HepG2 (cell line): Measurements from ENCODE around the gene SYTL1. TPM values are rescaled to one million over a fixed set of nuclear protein-coding genes. Genes with fewer than 3 reads are reported as not detected.
A peak's percentile ranks its signal among the peaks of the same experiment; 100 is the strongest.

Experiments used
- ATAC-seq: fragments of 200-7000 bp; cut with Tn5 transposase; 3 replicates; pipeline ENCODE4 v1.9.1; 2020; ENCODE audit warnings: mild to moderate bottlenecking, moderate library complexity
- Bru-seq: library from RNA; stranded (reverse); fragments of 400-500 nt; gene quantifications from one replicate; lab custom pipeline; 2021; lab: Mats Ljungman, UMichigan
- BruChase-seq, 2 experiments: library from RNA; stranded (reverse); fragments of 400-500 nt; gene quantifications; one replicate each; lab custom pipeline; 2021; lab: Mats Ljungman, UMichigan
- BruUV-seq: library from RNA; stranded (reverse); fragments of 400-500 nt; replicated peaks from 2 replicates; lab custom pipeline; 2021; lab: Mats Ljungman, UMichigan
- CTCF ChIA-PET: fragments of 300-600 bp; formaldehyde crosslinking; extraction: SDS; loops from one replicate; lab custom pipeline; 2021; ENCODE audit warnings: low total read pairs, inconsistent platforms, low intra/inter-chr PET ratio; lab: Yijun Ruan, JAX
- POLR2A ChIA-PET: fragments of 350-600 bp; sonication (Branson Sonifier 250); formaldehyde crosslinking; loops from one replicate; lab custom pipeline; 2020; ENCODE audit warnings: antibody characterized with exemption, inconsistent platforms; lab: Yijun Ruan, JAX
- DNase-seq: peaks from one replicate; pipeline ENCODE4 v3.0.0-alpha.2; 2015; ENCODE audit warnings: low spot score
- FAIRE-seq: peaks from 3 replicates; lab custom pipeline; 2011; peaks lifted over from hg19 to GRCh38; lab: Jason Lieb, UNC
- H2AFZ ChIP-seq: one replicate; pipeline ENCODE4 v1.6.1; 2011; ENCODE audit warnings: low read length, inconsistent platforms
- H3K27ac ChIP-seq: fragments of 300-600 bp; 3 replicates; pipeline ENCODE4 v1.8.0; 2011; ENCODE audit warnings: mixed run types, mild to moderate bottlenecking, mixed read lengths, low read length, inconsistent platforms; ENCODE audit not compliant: insufficient read depth; ENCODE audit errors: extremely low read length
- H3K27me3 ChIP-seq, 2 experiments: fragments of 200-600 bp in 1 of 2; 2 replicates in 1 of 2; 3 replicates in 1 of 2; pipeline versions ENCODE4 v1.6.0 to v1.8.0; 2011; ENCODE audit warnings: low read length in 2 of 2, mild to moderate bottlenecking in 2 of 2, moderate library complexity in 2 of 2, inconsistent platforms in 1 of 2; ENCODE audit not compliant: insufficient read depth in 2 of 2, control insufficient read depth in 1 of 2
- H3K36me3 ChIP-seq, 2 experiments: fragments of 200-600 bp in 1 of 2; replicated peaks in 1 of 2; 2 replicates in 1 of 2; 3 replicates in 1 of 2; pipeline versions ENCODE4 v1.5.1 to v1.8.0; 2011; ENCODE audit warnings: low read length in 2 of 2, inconsistent platforms in 1 of 2; ENCODE audit not compliant: insufficient read depth in 2 of 2, control insufficient read depth in 1 of 2
- H3K4me1 ChIP-seq: 2 replicates; pipeline ENCODE4 v1.5.1; 2012; ENCODE audit warnings: low read length, inconsistent platforms; ENCODE audit not compliant: insufficient read depth
- H3K4me2 ChIP-seq: 2 replicates; pipeline ENCODE4 v1.6.0; 2011; ENCODE audit warnings: low read depth, low read length, inconsistent platforms
- H3K4me3 ChIP-seq, 3 experiments: fragments of 200-600 bp in 1 of 3; sonication (generic), shearing (Covaris generic) in 1 of 3; replicated peaks in 1 of 3; 2 replicates each; pipeline ENCODE4 v1.5.1; 2011 to 2016; ENCODE audit warnings: low read length in 3 of 3, inconsistent platforms in 2 of 3, low read depth in 2 of 3, mild to moderate bottlenecking in 2 of 3, control low read depth in 1 of 3, mixed read lengths in 1 of 3; ENCODE audit not compliant: insufficient read depth in 1 of 3
- H3K79me2 ChIP-seq: one replicate; pipeline ENCODE4 v1.6.1; 2011; ENCODE audit warnings: low read length, inconsistent platforms; ENCODE audit not compliant: insufficient read depth
- H3K9ac ChIP-seq: 2 replicates; pipeline ENCODE4 v1.6.0; 2011; ENCODE audit warnings: mild to moderate bottlenecking, low read depth, low read length, inconsistent platforms; ENCODE audit not compliant: insufficient read depth
- H3K9me3 ChIP-seq: 2 replicates; pipeline ENCODE4 v1.5.1; 2012; ENCODE audit warnings: mild to moderate bottlenecking, low read length
- H4K20me1 ChIP-seq: 2 replicates; pipeline ENCODE4 v1.6.0; 2011; ENCODE audit warnings: inconsistent platforms, mild to moderate bottlenecking, low read length, moderate library complexity; ENCODE audit not compliant: insufficient read depth
- ATF2 ChIP-seq: sonication (generic); formaldehyde crosslinking; IDR thresholded peaks from 2 replicates; pipeline ENCODE4 v1.4.0; 2020; ENCODE audit warnings: missing genetic modification reagents
- FUBP1 ChIP-seq: sonication (generic); formaldehyde crosslinking; IDR thresholded peaks from 2 replicates; pipeline ENCODE4 v1.5.1; 2020; ENCODE audit warnings: missing genetic modification reagents, mild to moderate bottlenecking, borderline replicate concordance
- KDM3A ChIP-seq: IDR thresholded peaks from 2 replicates; pipeline ENCODE4 v1.6.1; 2018; ENCODE audit warnings: low read depth, missing compliant biosample characterization
- MXD1 ChIP-seq: sonication (generic); formaldehyde crosslinking; IDR thresholded peaks from 2 replicates; pipeline ENCODE4 v1.4.0; 2020; ENCODE audit warnings: mild to moderate bottlenecking, missing genetic modification reagents
- MYPOP ChIP-seq: sonication (generic); formaldehyde crosslinking; IDR thresholded peaks from 2 replicates; pipeline ENCODE4 v1.8.1; 2023; ENCODE audit warnings: mild to moderate bottlenecking, moderate library complexity, missing genetic modification reagents
- NCOA1 ChIP-seq: sonication (generic); formaldehyde crosslinking; IDR thresholded peaks from 2 replicates; pipeline ENCODE4 v1.9.0; 2021; ENCODE audit warnings: missing genetic modification reagents
- STAG1 ChIP-seq: sonication (generic); formaldehyde crosslinking; IDR thresholded peaks from 2 replicates; pipeline ENCODE4 v1.4.0; 2020; ENCODE audit warnings: missing genetic modification reagents
- TP53 ChIP-seq: sonication (generic); formaldehyde crosslinking; conservative IDR thresholded peaks from 2 replicates; pipeline ENCODE4 v1.4.0; 2020; ENCODE audit warnings: missing genetic modification reagents
- ZNF251 ChIP-seq: sonication (generic); formaldehyde crosslinking; IDR thresholded peaks from 2 replicates; pipeline ENCODE4 v1.9.0; 2021; ENCODE audit warnings: mild to moderate bottlenecking, missing genetic modification reagents
- WGBS: methylation state at CpG from one replicate; pipeline ENCODE4 v1.1.6; 2017; ENCODE audit warnings: low lambda C conversion rate; 5-methylcytosine and 5-hydroxymethylcytosine counted together
- in situ Hi-C: cut with HindIII; loops from 2 replicates; pipeline ENCODE4 v1.10.0; 2017; ENCODE audit warnings: low pct_unique_long_range_greater_than_20kb; ENCODE audit not compliant: extremely low pct_ligation_motif_present
- intact Hi-C: fragments of 100-400 bp; cut with micrococcal nuclease; formaldehyde crosslinking; loops from one replicate; pipeline ENCODE4 v1.10.0; 2022; ENCODE audit not compliant: unreplicated experiment
- long read RNA-seq, 2 experiments: library from RNA in 1 of 2; library from polyadenylated mRNA in 1 of 2; stranded (forward) in 1 of 2; unstranded in 1 of 2; transcript quantifications; one replicate each; pipeline ENCODE4 v2.0.0, GENCODE V29; 2019 to 2022
- polyA minus RNA-seq, 3 experiments: library from RNA; depleted of rRNA, polyadenylated mRNA; stranded (reverse); fragments of >200 nt; gene quantifications; 2 replicates each; pipeline ENCODE4 v1.2.3, GENCODE V29; 2011; ENCODE audit warnings: low replicate concordance in 1 of 3
- polyA plus RNA-seq, 8 experiments: library from polyadenylated mRNA; depleted of rRNA in 3 of 8; stranded (reverse) in 7 of 8; unstranded in 1 of 8; fragments of >200 nt; fragmentation: Illumina TruSeq in 4 of 8; extraction: Trizol in 4 of 8; gene quantifications; 2 replicates each; pipeline versions ENCODE4 v1.2.1 to v1.2.3, GENCODE V29; 2011 to 2016; ENCODE audit warnings: low read depth in 4 of 8, missing spikeins in 1 of 8, mixed read lengths in 1 of 8; ENCODE audit not compliant: insufficient read depth in 1 of 8
- total RNA-seq, 5 experiments: library from RNA; depleted of rRNA; stranded (reverse); fragments of >200 nt; fragmentation: Illumina TruSeq; extraction: Trizol; gene quantifications; 2 replicates each; pipeline ENCODE4 v1.2.3, GENCODE V29; 2016; ENCODE audit warnings: low read depth in 1 of 5

SYTL1 gene
- 9.1 and 17.8 TPM in 2 replicates for total RNA-seq (2016; rRNA removed; fragmentation: Illumina TruSeq; extraction: Trizol)
- total RNA-seq (2016; cell fraction: cytosol; rRNA removed; fragmentation: Illumina TruSeq; extraction: Trizol; ENCODE audit: low read depth) = 5.6 TPM in 2 replicates
- total RNA-seq (2016; cell fraction: insoluble cytoplasmic fraction; rRNA removed; fragmentation: Illumina TruSeq; extraction: Trizol) = 7.9 and 19.8 TPM in 2 replicates
- 7.4 and 8.0 TPM in 2 replicates for total RNA-seq (2016; cell fraction: membrane; rRNA removed; fragmentation: Illumina TruSeq; extraction: Trizol)
- 15.9 and 19.3 TPM in 2 replicates for total RNA-seq (2016; cell fraction: nucleus; rRNA removed; fragmentation: Illumina TruSeq; extraction: Trizol)
- 11.1 and 15.8 TPM in 2 replicates for polyA plus RNA-seq (2011; rRNA removed)
- polyA plus RNA-seq (2011; cell fraction: cytosol; rRNA removed) = 4.7 and 8.4 TPM in 2 replicates
- 175 and 243 TPM in 2 replicates for polyA plus RNA-seq (2011; cell fraction: nucleus; rRNA removed)
- polyA plus RNA-seq (2012) = 7.2 and 8.3 TPM in 2 replicates
- polyA plus RNA-seq (2016; cell fraction: cytosol; fragmentation: Illumina TruSeq; extraction: Trizol; ENCODE audit: low read depth) = 3.6 and 4.2 TPM in 2 replicates
- polyA plus RNA-seq (2016; cell fraction: insoluble cytoplasmic fraction; fragmentation: Illumina TruSeq; extraction: Trizol; ENCODE audit: low read depth) = 8.1 and 8.6 TPM in 2 replicates
- polyA plus RNA-seq (2016; cell fraction: membrane; fragmentation: Illumina TruSeq; extraction: Trizol; ENCODE audit: low read depth) = 4.6 and 5.4 TPM in 2 replicates
- polyA plus RNA-seq (2016; cell fraction: nucleus; fragmentation: Illumina TruSeq; extraction: Trizol; ENCODE audit: insufficient read depth, low read depth) = 45.3 and 50.8 TPM in 2 replicates
- polyA minus RNA-seq (2011; rRNA and poly(A)+ RNA removed; ENCODE audit: low replicate concordance) = 0.21 and 11.5 TPM in 2 replicates
- 3.3 and 6.7 TPM in 2 replicates for polyA minus RNA-seq (2011; cell fraction: cytosol; rRNA and poly(A)+ RNA removed)
- polyA minus RNA-seq (2011; cell fraction: nucleus; rRNA and poly(A)+ RNA removed) = 14.3 and 14.8 TPM in 2 replicates
- Bru-seq, nascent RNA = percentile 46 among the genes with signal in this experiment
- BruChase-seq, experiment 1, labeled RNA remaining after a 6-hour chase = percentile 61 among the genes with signal in this experiment
- BruChase-seq, experiment 2, labeled RNA remaining after a 2-hour chase = percentile 50 among the genes with signal in this experiment
- long read RNA-seq, experiment 1, transcript SYTL1-210 (15 exons, 1,878 nt) = major isoform, 7 of 20 reads
- long read RNA-seq, experiment 1, partial matches to known transcripts = 4 of 20 reads
- long read RNA-seq, experiment 1, other reads (novel, unspliced or antisense) = 8 of 20 reads
- long read RNA-seq, experiment 2, transcript SYTL1-210 (15 exons, 1,878 nt) = major isoform, 6 of 29 reads
- long read RNA-seq, experiment 2, partial matches to known transcripts = 8 of 29 reads
- long read RNA-seq, experiment 2, other reads (novel, unspliced or antisense) = 12 of 29 reads

GRCh38 chr1:27341525-27342252 is at the start of gene SYTL1:
Gene SYTL1 (plus strand): TSS chr1:27342022. CDS start chr1:27345335, 3,313 bp downstream.
- intact Hi-C loops (loop anchor here (1.0 kb wide), 1 partner anchor 8 kb away; no protein-coding TSS in a partner anchor), in situ Hi-C loops (no loop called here)
- no TSS peak for BruUV-seq
- H3K36me3 ChIP-seq = peaks cover 0 to 1% of the 10 kb centered on the region in 2 experiments; a peak in 1 of 5 replicates
- ATAC-seq (peak; percentile 84), DNase-seq (peak; percentile 52), FAIRE-seq (no peak)
- H3K9ac ChIP-seq = peak within 1 kb of the TSS; percentile 72
- H3K4me2 ChIP-seq = peak within 1 kb of the TSS; percentile 99
- H3K27ac ChIP-seq = peak within 1 kb of the TSS; percentile 54
- H3K9me3 ChIP-seq = no peaks in the 10 kb centered on the region
- peaks cover 20% of the 10 kb centered on the region for H3K4me1 ChIP-seq
- H3K4me3 ChIP-seq = peak within 1 kb of the TSS; percentile 65 to 84 (median 79)
- H3K27me3 ChIP-seq = no peaks in the 10 kb centered on the region; a peak in 1 of 5 replicates
- WGBS = 4% methylated on average over 7 of the region's 22 CpGs
- ChIA-PET CTCF (no interaction called here), POLR2A (interaction anchor here (0.5 to 3.2 kb wide), 5 partner anchors 7 to 24 kb away, joined by 3 to 36 read pairs (median 12); partner anchors contain the start of gene MAP3K6)
- H2AFZ ChIP-seq = no peak within 1 kb of the TSS
- no peaks in the 10 kb centered on the region for H3K79me2 ChIP-seq
- H4K20me1 ChIP-seq = no peaks in the 10 kb centered on the region
- peak; percentile 41; the same call in 1 of the 2 replicates for TF ChIP-seq ATF2 (CRISPR knock-in tag)
- no peak for TF ChIP-seq MYPOP (CRISPR knock-in tag)
- TF ChIP-seq TP53 (CRISPR knock-in tag) = no peak
- TF ChIP-seq MXD1 (CRISPR knock-in tag) = no peak
- no peak for TF ChIP-seq NCOA1 (CRISPR knock-in tag)
- no peak for TF ChIP-seq ZNF251 (CRISPR knock-in tag)
- peak; percentile 27; the same call in 1 of the 2 replicates for TF ChIP-seq KDM3A (CRISPR knock-in tag)
- no peak for TF ChIP-seq FUBP1 (CRISPR knock-in tag)
- no peak for TF ChIP-seq STAG1
